Esophagus muscularis mucosa (tissue), 4 donors: ENCODE data around the gene NTN1.

Experiments
- EP300 ChIP-seq: sonication (generic); formaldehyde crosslinking; IDR thresholded peaks from one replicate; pipeline ENCODE4 v1.6.1; 2017; ENCODE audit warnings: antibody characterized with exemption
- POLR2AphosphoS5 ChIP-seq, 2 donors: sonication (generic); formaldehyde crosslinking; IDR thresholded peaks; one replicate each; pipeline ENCODE4 v1.6.1; 2017; ENCODE audit warnings: antibody characterized with exemption in 2 of 2
- TF ChIP-seq, protein P1 (sequence below), 3 experiments: fragments of 200-600 bp in 2 of 3; fragments of 450-650 bp in 1 of 3; sonication (generic) in 2 of 3; IDR thresholded peaks; one replicate each; pipeline ENCODE4 v1.5.1; 2017 to 2019; ENCODE audit warnings: antibody characterized with exemption in 3 of 3, mild to moderate bottlenecking in 2 of 3, moderate library complexity in 1 of 3

DNA sequence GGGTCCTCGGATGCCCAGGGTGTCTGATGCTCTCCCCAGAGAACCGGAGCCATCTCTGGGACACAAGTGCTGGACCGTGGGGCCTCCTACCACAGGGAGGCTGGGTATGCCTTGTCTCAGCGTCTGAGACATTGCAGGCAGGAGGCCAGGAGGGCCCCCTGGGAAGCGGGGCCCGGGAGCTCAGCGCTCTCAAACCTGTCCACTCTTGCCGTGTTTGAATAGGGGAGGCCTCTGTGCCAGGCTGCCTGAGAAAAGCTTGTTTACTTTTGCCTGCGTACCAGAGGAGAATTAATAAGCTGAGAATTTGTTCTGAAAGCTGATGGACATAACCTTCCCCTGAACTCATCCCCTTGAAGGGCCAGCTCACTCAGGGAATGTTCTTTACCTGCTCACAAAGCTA is 163.8 kb downstream of the NTN1 start:
- TF ChIP-seq, protein P1, sequence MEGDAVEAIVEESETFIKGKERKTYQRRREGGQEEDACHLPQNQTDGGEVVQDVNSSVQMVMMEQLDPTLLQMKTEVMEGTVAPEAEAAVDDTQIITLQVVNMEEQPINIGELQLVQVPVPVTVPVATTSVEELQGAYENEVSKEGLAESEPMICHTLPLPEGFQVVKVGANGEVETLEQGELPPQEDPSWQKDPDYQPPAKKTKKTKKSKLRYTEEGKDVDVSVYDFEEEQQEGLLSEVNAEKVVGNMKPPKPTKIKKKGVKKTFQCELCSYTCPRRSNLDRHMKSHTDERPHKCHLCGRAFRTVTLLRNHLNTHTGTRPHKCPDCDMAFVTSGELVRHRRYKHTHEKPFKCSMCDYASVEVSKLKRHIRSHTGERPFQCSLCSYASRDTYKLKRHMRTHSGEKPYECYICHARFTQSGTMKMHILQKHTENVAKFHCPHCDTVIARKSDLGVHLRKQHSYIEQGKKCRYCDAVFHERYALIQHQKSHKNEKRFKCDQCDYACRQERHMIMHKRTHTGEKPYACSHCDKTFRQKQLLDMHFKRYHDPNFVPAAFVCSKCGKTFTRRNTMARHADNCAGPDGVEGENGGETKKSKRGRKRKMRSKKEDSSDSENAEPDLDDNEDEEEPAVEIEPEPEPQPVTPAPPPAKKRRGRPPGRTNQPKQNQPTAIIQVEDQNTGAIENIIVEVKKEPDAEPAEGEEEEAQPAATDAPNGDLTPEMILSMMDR (IDR thresholded peaks at IDR 0.05), result no peak
- TF ChIP-seq EP300 (peak; percentile 43), POLR2AphosphoS5 (IDR thresholded peaks at IDR 0.05) (peak; percentile 37 to 47)
